ENCODE measurements around the gene RALGAPB.
A peak's percentile ranks its signal among the peaks of the same experiment; 100 is the strongest.
"Not testable (repeated sequence)": the region's sequence is repeated elsewhere in the genome, so short reads cannot be mapped to it uniquely, and the experiment has no call there.

The RALGAPB gene

GRCh38 chr20:38584099-38584763 is 111.6 kb downstream of the RALGAPB start:
- no peak for DNase-seq (ENCODE audit: low read depth in 2 of 2)

- no peak for DNase-seq (ENCODE audit: low read depth in 2 of 2)
Observed at GRCh38 chr20:38585404-38586180, 112.9 kb downstream of the RALGAPB start.

GRCh38 chr20:38586181-38586525 is 113.5 kb downstream of the RALGAPB start:
- DNase-seq (ENCODE audit: low read depth in 2 of 2) = no peak

- DNase-seq (ENCODE audit: low read depth in 2 of 2) = no peak
Observed at GRCh38 chr20:38588303-38588702, 115.7 kb downstream of the RALGAPB start.

GRCh38 chr20:38589351-38589750 is 116.7 kb downstream of the RALGAPB start:
- DNase-seq (ENCODE audit: low read depth in 2 of 2) = no peak

GRCh38 chr20:38589967-38590675 is 117.5 kb downstream of the RALGAPB start:
- DNase-seq (ENCODE audit: low read depth in 2 of 2) = no peak

GRCh38 chr20:38590676-38591473 is 118.2 kb downstream of the RALGAPB start:
- DNase-seq (ENCODE audit: low read depth in 2 of 2) = no peak

- DNase-seq (ENCODE audit: low read depth in 2 of 2) = no peak
Observed at GRCh38 chr20:38591474-38592410, 119.1 kb downstream of the RALGAPB start.

- DNase-seq (ENCODE audit: low read depth in 2 of 2) = not testable (repeated sequence)
Observed at GRCh38 chr20:38592411-38592790, 119.8 kb downstream of the RALGAPB start.

GRCh38 chr20:38594281-38594680 is 121.6 kb downstream of the RALGAPB start:
- not testable (repeated sequence) for DNase-seq (ENCODE audit: low read depth in 2 of 2)

- not testable (repeated sequence) for DNase-seq (ENCODE audit: low read depth in 2 of 2)
Observed at GRCh38 chr20:38595886-38596285, 123.2 kb downstream of the RALGAPB start.

- no peak for DNase-seq (ENCODE audit: low read depth in 2 of 2)
Observed at GRCh38 chr20:38599410-38599882, 126.8 kb downstream of the RALGAPB start.

GRCh38 chr20:38600057-38600456 is 127.4 kb downstream of the RALGAPB start:
- no peak for DNase-seq (ENCODE audit: low read depth in 2 of 2)

- peak in 1 of 2 donors; percentile 1 for DNase-seq (ENCODE audit: low read depth in 2 of 2)
Observed at GRCh38 chr20:38601216-38602184, 128.9 kb downstream of the RALGAPB start, which contains the start of gene ARHGAP40. Gene ARHGAP40 (plus strand): TSS chr20:38601809.

GRCh38 chr20:38602185-38602581 is 129.5 kb downstream of the RALGAPB start:
- no peak for DNase-seq (ENCODE audit: low read depth in 2 of 2)

GRCh38 chr20:38603286-38603685 is 130.6 kb downstream of the RALGAPB start:
- no peak for DNase-seq (ENCODE audit: low read depth in 2 of 2)

- DNase-seq (ENCODE audit: low read depth in 2 of 2) = no peak
Observed at GRCh38 chr20:38604873-38605303, 132.2 kb downstream of the RALGAPB start.

GRCh38 chr20:38607351-38607750 is 134.7 kb downstream of the RALGAPB start:
- DNase-seq (ENCODE audit: low read depth in 2 of 2) = no peak

GRCh38 chr20:38608188-38608587 is 135.5 kb downstream of the RALGAPB start:
- no peak for DNase-seq (ENCODE audit: low read depth in 2 of 2)
